Peyer's patch (tissue), 4 donors: ENCODE measurements around the gene MCF2L2. TPM values are rescaled to one million over a fixed set of nuclear protein-coding genes. Genes with fewer than 3 reads are reported as not detected.

Experiments
- DNase-seq, 3 donors: peaks; one replicate each; pipeline ENCODE4 v3.0.0-alpha.2; 2017 to 2019
- H3K27ac ChIP-seq, 4 donors: fragments of 200-600 bp; sonication (generic); one replicate each; pipeline ENCODE4 v1.5.1; 2016 to 2019
- H3K27me3 ChIP-seq, 2 donors: fragments of 200-600 bp; sonication (generic); one replicate each; pipeline ENCODE4 v1.5.1; 2019
- H3K36me3 ChIP-seq, 3 donors: fragments of 200-600 bp; sonication (generic); one replicate each; pipeline ENCODE4 v1.5.1; 2016 to 2019
- H3K4me1 ChIP-seq, 4 donors: fragments of 200-600 bp; sonication (generic); one replicate each; pipeline ENCODE4 v1.5.1; 2016 to 2019
- H3K4me3 ChIP-seq, 4 donors: fragments of 200-600 bp; sonication (generic); 1 replicate in 3 of 4; 2 replicates in 1 of 4; pipeline ENCODE4 v1.5.1; 2016 to 2019; ENCODE audit warnings: mild to moderate bottlenecking in 1 of 4
- H3K9me3 ChIP-seq, 4 donors: fragments of 200-600 bp; sonication (generic); one replicate each; pipeline ENCODE4 v1.5.1; 2016 to 2019; ENCODE audit warnings: mild to moderate bottlenecking in 1 of 4
- POLR2A ChIP-seq, 2 donors: fragments of 450-650 bp; IDR thresholded peaks; one replicate each; pipeline ENCODE4 v1.5.1; 2017; ENCODE audit warnings: antibody characterized with exemption in 2 of 2, mild to moderate bottlenecking in 2 of 2, moderate library complexity in 2 of 2
- total RNA-seq, 4 donors: library from RNA; depleted of rRNA; stranded (reverse); fragments of >200 nt; gene quantifications; one replicate each; pipeline ENCODE4 v1.1.0, GENCODE V29; 2016
- TF ChIP-seq, protein P1 (sequence below), 6 experiments: fragments of 450-650 bp in 4 of 6; fragments of 200-600 bp in 2 of 6; sonication (generic) in 1 of 6; IDR thresholded peaks; one replicate each; pipeline ENCODE4 v1.5.1; 2017 to 2019; ENCODE audit warnings: antibody characterized with exemption in 6 of 6, mild to moderate bottlenecking in 3 of 6, moderate library complexity in 1 of 6

MCF2L2 gene
- total RNA-seq, 4 donors from 2014 or later, result 0.67 to 12.4 (median 1.1) TPM

DNA sequence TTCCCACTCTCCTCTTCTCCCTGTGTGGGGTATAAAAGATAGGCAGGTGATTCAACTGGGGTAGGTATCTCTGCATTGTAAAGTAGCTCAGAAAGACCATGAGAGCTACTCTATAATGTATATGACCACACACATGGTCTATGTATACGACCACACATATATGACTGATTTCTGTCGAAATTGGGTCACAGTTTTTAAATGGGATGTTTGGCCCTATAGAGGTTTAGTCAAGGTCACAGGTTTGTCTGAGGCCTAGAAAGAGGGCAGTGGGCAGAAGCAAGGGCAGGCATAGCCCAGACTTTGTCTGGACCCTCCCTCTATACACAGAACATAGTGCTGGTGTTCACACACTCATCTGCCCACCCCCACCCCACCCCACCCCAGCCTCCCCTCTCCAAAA is 270.3 kb downstream of the MCF2L2 start:
- peaks cover 0 to 16% (median 0%) of the 10 kb centered on the region in 4 donors for H3K9me3 ChIP-seq
- no peak overlapping the region for H3K27ac ChIP-seq
- no peak overlapping the region for H3K4me3 ChIP-seq
- no peaks in the 10 kb centered on the region for H3K36me3 ChIP-seq
- TF ChIP-seq, protein P1, sequence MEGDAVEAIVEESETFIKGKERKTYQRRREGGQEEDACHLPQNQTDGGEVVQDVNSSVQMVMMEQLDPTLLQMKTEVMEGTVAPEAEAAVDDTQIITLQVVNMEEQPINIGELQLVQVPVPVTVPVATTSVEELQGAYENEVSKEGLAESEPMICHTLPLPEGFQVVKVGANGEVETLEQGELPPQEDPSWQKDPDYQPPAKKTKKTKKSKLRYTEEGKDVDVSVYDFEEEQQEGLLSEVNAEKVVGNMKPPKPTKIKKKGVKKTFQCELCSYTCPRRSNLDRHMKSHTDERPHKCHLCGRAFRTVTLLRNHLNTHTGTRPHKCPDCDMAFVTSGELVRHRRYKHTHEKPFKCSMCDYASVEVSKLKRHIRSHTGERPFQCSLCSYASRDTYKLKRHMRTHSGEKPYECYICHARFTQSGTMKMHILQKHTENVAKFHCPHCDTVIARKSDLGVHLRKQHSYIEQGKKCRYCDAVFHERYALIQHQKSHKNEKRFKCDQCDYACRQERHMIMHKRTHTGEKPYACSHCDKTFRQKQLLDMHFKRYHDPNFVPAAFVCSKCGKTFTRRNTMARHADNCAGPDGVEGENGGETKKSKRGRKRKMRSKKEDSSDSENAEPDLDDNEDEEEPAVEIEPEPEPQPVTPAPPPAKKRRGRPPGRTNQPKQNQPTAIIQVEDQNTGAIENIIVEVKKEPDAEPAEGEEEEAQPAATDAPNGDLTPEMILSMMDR (IDR thresholded peaks at IDR 0.05), result no peak
- no peak for TF ChIP-seq POLR2A (IDR thresholded peaks at IDR 0.05)
- H3K27me3 ChIP-seq, result no peaks in the 10 kb centered on the region
- peaks cover 0 to 11% (median 4%) of the 10 kb centered on the region in 4 donors for H3K4me1 ChIP-seq
- no peak for DNase-seq

DNA sequence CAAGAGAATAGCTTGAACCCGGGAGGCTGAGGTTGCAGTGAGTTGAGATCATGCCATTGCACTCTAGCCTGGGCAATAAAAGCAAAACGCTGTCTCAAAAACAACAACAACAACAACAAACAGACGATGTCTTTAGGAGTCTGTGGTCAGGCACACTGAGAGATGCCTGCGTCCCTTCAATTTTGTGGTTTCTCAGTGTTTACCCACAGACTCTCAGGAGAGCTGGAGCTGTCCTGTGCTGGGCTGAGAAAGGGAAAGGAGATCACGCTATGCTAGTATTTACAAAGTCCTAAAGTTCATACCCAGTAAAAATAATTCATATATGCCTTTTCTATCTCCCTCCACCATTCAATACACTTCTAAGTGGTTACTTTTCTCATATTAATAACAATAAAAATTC is 272.2 kb downstream of the MCF2L2 start:
- TF ChIP-seq, protein P1 (IDR thresholded peaks at IDR 0.05), result no peak
- no peak for TF ChIP-seq POLR2A (IDR thresholded peaks at IDR 0.05)
- H3K27ac ChIP-seq, result no peak overlapping the region
- H3K9me3 ChIP-seq, result peaks cover 0 to 9% (median 0%) of the 10 kb centered on the region in 4 donors
- H3K4me3 ChIP-seq, result no peak overlapping the region
- no peaks in the 10 kb centered on the region for H3K36me3 ChIP-seq
- no peaks in the 10 kb centered on the region for H3K4me1 ChIP-seq
- DNase-seq, result no peak
- H3K27me3 ChIP-seq, result no peaks in the 10 kb centered on the region

DNA sequence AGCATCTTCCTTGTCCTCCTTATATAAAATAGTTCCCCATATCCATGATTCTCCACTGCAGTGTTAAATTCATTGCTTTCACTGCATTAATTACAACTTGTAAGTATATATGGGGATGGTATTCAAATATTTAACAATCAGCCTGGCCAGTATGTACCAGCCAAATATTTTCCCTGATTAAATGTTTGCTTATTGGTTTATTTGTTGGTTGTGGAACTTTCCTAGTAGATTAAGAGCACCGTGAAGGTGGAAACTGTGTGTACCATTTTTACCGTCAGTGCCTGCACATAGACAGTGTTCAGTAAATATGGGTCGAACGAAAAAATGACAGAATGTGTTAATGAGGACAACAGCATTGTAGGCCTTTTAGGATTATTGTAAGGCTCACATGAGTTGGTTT is 272.9 kb downstream of the MCF2L2 start:
- Histone ChIP-seq H3K4me1 (no peaks in the 10 kb centered on the region), H3K4me3 (no peak overlapping the region), H3K27me3 (no peaks in the 10 kb centered on the region), H3K27ac (no peak overlapping the region), H3K36me3 (no peaks in the 10 kb centered on the region), H3K9me3 (peaks cover 0 to 1% (median 0%) of the 10 kb centered on the region in 4 donors)
- TF ChIP-seq POLR2A (IDR thresholded peaks at IDR 0.05), result no peak
- TF ChIP-seq, protein P1 (IDR thresholded peaks at IDR 0.05), result no peak
- DNase-seq, result no peak

DNA sequence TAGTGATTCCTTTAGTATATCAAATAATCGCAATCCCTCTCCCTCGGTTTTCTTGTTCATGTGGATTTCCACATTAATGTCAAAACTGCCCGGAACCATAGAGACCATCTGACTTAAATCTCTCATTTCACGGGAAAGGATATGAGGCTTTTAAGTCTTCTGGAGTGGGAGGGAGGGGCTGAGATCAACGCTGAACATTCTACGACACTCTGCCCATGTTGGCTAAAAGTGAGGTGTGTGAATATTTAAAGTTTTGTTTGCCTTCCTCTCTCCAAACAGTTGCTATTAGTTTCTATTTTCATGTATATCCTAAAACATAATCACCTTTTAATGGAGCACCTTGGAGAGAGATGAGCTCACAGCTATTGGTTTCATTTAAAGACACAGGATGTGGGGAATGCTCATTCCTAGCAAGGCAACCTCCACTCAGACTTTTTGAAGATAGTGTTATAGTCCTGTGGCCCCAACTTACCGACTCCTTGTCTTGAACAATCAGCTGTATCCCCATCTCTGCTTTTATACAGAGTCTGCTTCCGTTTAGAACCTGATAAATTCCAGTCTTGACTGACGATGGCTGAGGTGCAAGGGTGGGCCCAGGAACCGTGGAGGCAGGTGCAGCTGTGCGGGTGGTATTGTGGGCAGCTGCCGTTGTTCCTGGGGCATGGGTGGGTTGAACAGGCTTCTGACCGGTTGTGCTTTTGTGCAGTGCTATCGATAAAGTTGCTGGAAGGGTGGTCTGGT is 275.0 kb downstream of the MCF2L2 start:
- TF ChIP-seq POLR2A (IDR thresholded peaks at IDR 0.05), result no peak
- TF ChIP-seq, protein P1 (IDR thresholded peaks at IDR 0.05), result no peak
- DNase-seq, result no peak
- H3K9me3 ChIP-seq, result no peaks in the 10 kb centered on the region
- no peaks in the 10 kb centered on the region for H3K4me1 ChIP-seq
- H3K4me3 ChIP-seq, result no peak overlapping the region
- no peaks in the 10 kb centered on the region for H3K27me3 ChIP-seq
- H3K36me3 ChIP-seq, result no peaks in the 10 kb centered on the region
- no peak overlapping the region for H3K27ac ChIP-seq

DNA sequence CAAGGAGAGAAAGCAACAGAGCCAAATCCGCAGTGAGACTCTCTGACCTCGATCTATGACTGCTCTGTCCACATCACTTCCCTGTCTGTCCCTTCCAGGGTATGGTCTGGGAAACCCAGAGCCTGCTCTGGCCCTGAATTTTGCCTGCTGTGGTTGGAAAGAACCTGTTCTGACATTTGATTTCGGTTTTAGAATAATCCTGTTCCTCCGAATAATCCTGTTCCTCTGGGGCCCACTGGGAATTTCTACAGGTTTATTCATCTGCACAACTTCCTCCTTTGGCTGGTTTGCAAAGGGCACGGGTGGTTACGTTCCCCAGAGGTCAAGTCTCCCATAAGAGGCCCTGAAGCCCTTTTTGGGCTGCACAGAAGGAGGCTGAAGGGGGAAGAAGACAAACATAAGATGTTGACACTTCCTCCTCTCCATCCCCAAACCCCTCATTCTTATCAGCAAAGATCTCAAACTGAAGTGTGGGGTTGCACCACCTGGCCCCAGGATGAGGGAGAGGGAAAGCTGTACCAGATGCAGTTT is 276.5 kb downstream of the MCF2L2 start:
- DNase-seq, result no peak
- Histone ChIP-seq H3K27me3 (no peaks in the 10 kb centered on the region), H3K27ac (no peak overlapping the region), H3K4me1 (no peaks in the 10 kb centered on the region), H3K36me3 (no peaks in the 10 kb centered on the region), H3K4me3 (no peak overlapping the region), H3K9me3 (no peaks in the 10 kb centered on the region)
- TF ChIP-seq, protein P1 (IDR thresholded peaks at IDR 0.05), result no peak
